GM12878 (cell line): ENCODE data around the gene ZGLP1. TPM values are rescaled to one million over a fixed set of nuclear protein-coding genes. Genes with fewer than 3 reads are reported as not detected.

Source experiments
- BACH1 ChIP-seq: fragments of 450-650 bp; IDR thresholded peaks from 2 replicates; pipeline ENCODE4 v1.6.1; 2017; ENCODE audit warnings: mild to moderate bottlenecking, borderline replicate concordance
- EP300 ChIP-seq, 2 experiments: fragments of 150-350 bp in 1 of 2; IDR thresholded peaks; 2 replicates each; pipeline ENCODE4 v1.6.1; 2011 to 2012; ENCODE audit warnings: low read depth in 2 of 2, low read length in 2 of 2, borderline replicate concordance in 1 of 2, improper control_type of control experiment in 1 of 2, inconsistent platforms in 1 of 2; ENCODE audit not compliant: control insufficient read depth in 1 of 2
- EZH2 ChIP-seq: IDR thresholded peaks from 2 replicates; pipeline ENCODE4 v1.6.1; 2012; ENCODE audit warnings: low read depth, mild to moderate bottlenecking, control low read depth, inconsistent platforms, low read length, borderline replicate concordance; ENCODE audit not compliant: control insufficient read depth
- FOXK2 ChIP-seq: fragments of 450-650 bp; IDR thresholded peaks from 2 replicates; pipeline ENCODE4 v1.6.1; 2017; ENCODE audit warnings: mild to moderate bottlenecking, moderate library complexity
- LARP7 ChIP-seq: fragments of 450-650 bp; IDR thresholded peaks from 2 replicates; pipeline ENCODE4 v1.6.1; 2017; ENCODE audit warnings: mild to moderate bottlenecking
- NFIC ChIP-seq: IDR thresholded peaks from 2 replicates; pipeline ENCODE4 v1.6.1; 2012; ENCODE audit warnings: low read depth, mild to moderate bottlenecking, inconsistent platforms, low read length, moderate library complexity
- PML ChIP-seq: IDR thresholded peaks from 2 replicates; pipeline ENCODE4 v1.6.1; 2012; ENCODE audit warnings: low read length, inconsistent platforms
- POU2F2 ChIP-seq: IDR thresholded peaks from 3 replicates; pipeline ENCODE4 v1.6.1; 2011; ENCODE audit warnings: low read depth, mild to moderate bottlenecking, low read length, borderline replicate concordance
- RB1 ChIP-seq: fragments of 450-650 bp; formaldehyde crosslinking; IDR thresholded peaks from 2 replicates; pipeline ENCODE4 v1.6.1; 2017; ENCODE audit warnings: mild to moderate bottlenecking, borderline replicate concordance
- TCF3 ChIP-seq: IDR thresholded peaks from 2 replicates; pipeline ENCODE4 v1.6.1; 2012; ENCODE audit warnings: low read depth, mild to moderate bottlenecking, low read length, borderline replicate concordance; ENCODE audit not compliant: insufficient read depth
- polyA plus RNA-seq, 11 experiments: library from polyadenylated mRNA; depleted of rRNA in 4 of 11; unstranded in 6 of 11; stranded (reverse) in 5 of 11; fragments of >200 nt; fragmentation: Nextera tagmentation in 4 of 11; fragmentation: Illumina TruSeq in 1 of 11; extraction: Ambion mirVana in 4 of 11; extraction: Trizol in 1 of 11; gene quantifications; 1 replicate in 1 of 11; 2 replicates in 10 of 11; pipeline versions ENCODE4 v1.2.1 to v1.2.3, GENCODE V29; 2011 to 2016; ENCODE audit warnings: inconsistent platforms in 2 of 11, missing spikeins in 2 of 11, low read depth in 1 of 11
- total RNA-seq, 4 experiments: library from RNA; depleted of rRNA in 3 of 4; stranded (reverse); fragments of >200 nt in 3 of 4; fragmentation: Illumina TruSeq in 1 of 4; extraction: Trizol in 1 of 4; gene quantifications; 2 replicates each; pipeline versions ENCODE4 v1.2.1 to v1.2.3, GENCODE V29; 2013 to 2021
- TF ChIP-seq, protein P1 (sequence below): fragments of 450-650 bp; IDR thresholded peaks from 2 replicates; pipeline ENCODE4 v1.6.1; 2017; ENCODE audit warnings: borderline replicate concordance
- TF ChIP-seq, protein P2 (sequence below): fragments of 450-650 bp; IDR thresholded peaks from 2 replicates; pipeline ENCODE4 v1.6.1; 2016; ENCODE audit warnings: mild to moderate bottlenecking

Gene ZGLP1
- total and polyA plus RNA-seq, 10 of the 15 experiments (the other 5 are each of a cell fraction or from before 2014, with no cell fraction given) = 0.29 to 5.6 (median 1.3) TPM

DNA sequence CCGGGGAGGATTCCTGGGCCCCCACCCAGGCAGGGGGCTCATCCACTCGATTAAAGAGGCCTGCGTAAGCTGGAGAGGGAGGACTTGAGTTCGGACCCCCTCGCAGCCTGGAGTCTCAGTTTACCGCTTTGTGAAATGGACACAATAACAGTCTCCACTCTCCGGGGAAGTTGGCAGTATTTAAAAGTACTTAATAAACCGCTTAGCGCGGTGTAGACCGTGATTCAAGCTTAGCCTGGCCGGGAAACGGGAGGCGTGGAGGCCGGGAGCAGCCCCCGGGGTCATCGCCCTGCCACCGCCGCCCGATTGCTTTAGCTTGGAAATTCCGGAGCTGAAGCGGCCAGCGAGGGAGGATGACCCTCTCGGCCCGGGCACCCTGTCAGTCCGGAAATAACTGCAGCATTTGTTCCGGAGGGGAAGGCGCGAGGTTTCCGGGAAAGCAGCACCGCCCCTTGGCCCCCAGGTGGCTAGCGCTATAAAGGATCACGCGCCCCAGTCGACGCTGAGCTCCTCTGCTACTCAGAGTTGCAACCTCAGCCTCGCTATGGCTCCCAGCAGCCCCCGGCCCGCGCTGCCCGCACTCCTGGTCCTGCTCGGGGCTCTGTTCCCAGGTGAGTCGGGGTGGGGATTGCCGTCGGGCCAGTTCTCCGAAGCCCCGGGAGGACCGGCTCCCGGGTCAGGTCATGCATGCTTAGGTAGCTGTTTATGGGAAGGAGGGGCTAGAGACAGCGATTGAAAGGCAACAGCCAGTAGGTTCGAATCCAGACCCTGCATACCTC lies 38.8 kb downstream of the ZGLP1 start, which contains the start of gene ICAM1 (continued):
- TF ChIP-seq NFIC = no peak
- peak; percentile 92 for TF ChIP-seq PML
- peak; percentile 97; the same call in 2 of the 3 replicates for TF ChIP-seq POU2F2
- TF ChIP-seq, protein P1, sequence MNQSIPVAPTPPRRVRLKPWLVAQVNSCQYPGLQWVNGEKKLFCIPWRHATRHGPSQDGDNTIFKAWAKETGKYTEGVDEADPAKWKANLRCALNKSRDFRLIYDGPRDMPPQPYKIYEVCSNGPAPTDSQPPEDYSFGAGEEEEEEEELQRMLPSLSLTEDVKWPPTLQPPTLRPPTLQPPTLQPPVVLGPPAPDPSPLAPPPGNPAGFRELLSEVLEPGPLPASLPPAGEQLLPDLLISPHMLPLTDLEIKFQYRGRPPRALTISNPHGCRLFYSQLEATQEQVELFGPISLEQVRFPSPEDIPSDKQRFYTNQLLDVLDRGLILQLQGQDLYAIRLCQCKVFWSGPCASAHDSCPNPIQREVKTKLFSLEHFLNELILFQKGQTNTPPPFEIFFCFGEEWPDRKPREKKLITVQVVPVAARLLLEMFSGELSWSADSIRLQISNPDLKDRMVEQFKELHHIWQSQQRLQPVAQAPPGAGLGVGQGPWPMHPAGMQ = no peak
- TF ChIP-seq TCF3 = peak; percentile 96
- no peak; the same call in 1 of the 2 replicates for TF ChIP-seq LARP7
- peak; percentile 51; the same call in 1 of the 2 replicates for TF ChIP-seq BACH1
- peak; percentile 18; the same call in 1 of the 2 replicates for TF ChIP-seq RB1
- no peak for TF ChIP-seq FOXK2
- TF ChIP-seq EP300 (IDR thresholded peaks at IDR 0.05; ENCODE audit: borderline replicate concordance in 1 of 2, control insufficient read depth in 1 of 2, low read depth in 2 of 2, low read length in 2 of 2) = no peak
- TF ChIP-seq, protein P2, sequence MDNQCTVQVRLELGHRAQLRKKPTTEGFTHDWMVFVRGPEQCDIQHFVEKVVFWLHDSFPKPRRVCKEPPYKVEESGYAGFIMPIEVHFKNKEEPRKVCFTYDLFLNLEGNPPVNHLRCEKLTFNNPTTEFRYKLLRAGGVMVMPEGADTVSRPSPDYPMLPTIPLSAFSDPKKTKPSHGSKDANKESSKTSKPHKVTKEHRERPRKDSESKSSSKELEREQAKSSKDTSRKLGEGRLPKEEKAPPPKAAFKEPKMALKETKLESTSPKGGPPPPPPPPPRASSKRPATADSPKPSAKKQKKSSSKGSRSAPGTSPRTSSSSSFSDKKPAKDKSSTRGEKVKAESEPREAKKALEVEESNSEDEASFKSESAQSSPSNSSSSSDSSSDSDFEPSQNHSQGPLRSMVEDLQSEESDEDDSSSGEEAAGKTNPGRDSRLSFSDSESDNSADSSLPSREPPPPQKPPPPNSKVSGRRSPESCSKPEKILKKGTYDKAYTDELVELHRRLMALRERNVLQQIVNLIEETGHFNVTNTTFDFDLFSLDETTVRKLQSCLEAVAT = peak; percentile 63
- TF ChIP-seq EZH2 = no peak
